Measurements from ENCODE around the gene YTHDF2. TPM values are rescaled to one million over a fixed set of nuclear protein-coding genes. Genes with fewer than 3 reads are reported as not detected.

The YTHDF2 gene
- polyA plus RNA-seq, 1 of the 3 experiments (the other 2 are of a cell fraction), result 45.2 TPM

- TF ChIP-seq NRF1 (IDR thresholded peaks at IDR 0.05; ENCODE audit: low read depth, low read length), result no peak
- TF ChIP-seq SIN3A (IDR thresholded peaks at IDR 0.05; ENCODE audit: borderline replicate concordance, low read depth, low read length), result no peak
- TF ChIP-seq RFX5 (IDR thresholded peaks at IDR 0.05; ENCODE audit: low read length), result no peak
- no peak for TF ChIP-seq RAD21 (IDR thresholded peaks at IDR 0.05; ENCODE audit: low read length)
- TF ChIP-seq GATA2 (CRISPR knock-in tag; IDR thresholded peaks at IDR 0.05), result no peak
- TF ChIP-seq RCOR1 (IDR thresholded peaks at IDR 0.05; ENCODE audit: low read length), result no peak
- TF ChIP-seq NFIC (IDR thresholded peaks at IDR 0.05; ENCODE audit: borderline replicate concordance), result no peak
- TF ChIP-seq TCF12 (IDR thresholded peaks at IDR 0.05), result no peak
- no peak for TF ChIP-seq YY1 (IDR thresholded peaks at IDR 0.05; ENCODE audit: low read depth)
Observed at GRCh38 chr1:28703629-28704028, 33.1 kb upstream of the YTHDF2 start (continued).

DNA sequence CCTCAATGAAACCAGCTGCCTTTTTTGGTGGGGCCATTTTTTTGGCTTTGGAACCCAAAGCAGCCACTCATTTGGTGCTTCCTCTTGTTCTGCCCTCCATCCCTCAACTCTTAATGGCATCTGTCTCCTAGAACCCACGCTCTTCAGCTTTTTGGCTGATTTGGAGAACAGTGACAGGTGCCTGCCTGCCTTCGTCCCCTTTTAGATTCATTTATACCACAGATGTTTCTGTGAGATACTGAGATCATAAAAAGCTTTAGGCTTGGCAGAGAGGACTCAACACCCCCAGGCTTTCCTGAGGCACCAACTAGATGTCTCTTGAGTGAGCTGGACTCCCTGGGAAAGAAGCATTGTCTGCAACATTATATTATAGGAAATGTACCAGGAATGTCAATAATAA lies 20.4 kb upstream of the YTHDF2 start:
- no peak overlapping the region for H3K27ac ChIP-seq (ENCODE audit: low read depth in 2 of 2, low read length in 1 of 2)
- H3K9me3 ChIP-seq, result no peaks in the 10 kb centered on the region
- H3K36me3 ChIP-seq (replicated peaks in 1 of 2; ENCODE audit: control insufficient read depth in 1 of 2, insufficient read depth in 2 of 2, low read length in 1 of 2), result peaks cover 5 to 19% of the 10 kb centered on the region in 2 experiments
- no peak overlapping the region for H3K9ac ChIP-seq
- H3K27me3 ChIP-seq (ENCODE audit: insufficient read depth), result no peaks in the 10 kb centered on the region
- H3F3A ChIP-seq (replicated peaks; ENCODE audit: insufficient read depth), result peaks cover 7% of the 10 kb centered on the region
- DNase-seq, result no peak
- H3K9me2 ChIP-seq, result no peaks in the 10 kb centered on the region
- ChIA-PET CTCF (interaction anchor here (1.3 to 3.3 kb wide), 2 partner anchors 15 to 20 kb away, joined by 3 to 15 read pairs; partner anchors contain the start of gene YTHDF2), POLR2A (no interaction called here)
- no peak overlapping the region for H3K4me3 ChIP-seq (ENCODE audit: low read depth in 2 of 2, low read length in 1 of 2)
- no peaks in the 10 kb centered on the region for H4K20me1 ChIP-seq (ENCODE audit: insufficient read depth)
- H3K4me1 ChIP-seq (ENCODE audit: control insufficient read depth in 1 of 2, insufficient read depth in 2 of 2, low read depth in 1 of 2, low read length in 1 of 2), result peaks cover 3 to 6% of the 10 kb centered on the region in 2 experiments; a peak in 3 of 4 replicates
- H3K79me2 ChIP-seq (ENCODE audit: insufficient read depth), result no peaks in the 10 kb centered on the region
- 98% methylated on average over 2 of the region's 2 CpGs for WGBS (ENCODE audit: low lambda C conversion rate)
- H3K4me2 ChIP-seq, result no peak overlapping the region
- TF ChIP-seq RFX5 (IDR thresholded peaks at IDR 0.05; ENCODE audit: low read length) (no peak), TAF1 (IDR thresholded peaks at IDR 0.05; ENCODE audit: borderline replicate concordance, low read depth, low read length) (no peak), ZBTB33 (IDR thresholded peaks at IDR 0.05; ENCODE audit: borderline replicate concordance, low read depth) (no peak), FOSL2 (IDR thresholded peaks at IDR 0.05; ENCODE audit: borderline replicate concordance, low read depth) (no peak), USF1 (IDR thresholded peaks at IDR 0.05; ENCODE audit: borderline replicate concordance, low read depth) (no peak), SIN3A (IDR thresholded peaks at IDR 0.05; ENCODE audit: borderline replicate concordance, low read depth, low read length) (no peak), FOXM1 (IDR thresholded peaks at IDR 0.05; ENCODE audit: low read depth) (no peak), SMC3 (IDR thresholded peaks at IDR 0.05; ENCODE audit: low read depth, low read length) (no peak), EZH2phosphoT487 (IDR thresholded peaks at IDR 0.05; ENCODE audit: borderline replicate concordance, low read depth) (no peak), RXRA (IDR thresholded peaks at IDR 0.05; ENCODE audit: borderline replicate concordance, low read depth) (no peak), TCF12 (IDR thresholded peaks at IDR 0.05) (no peak), RAD21 (IDR thresholded peaks at IDR 0.05; ENCODE audit: low read length) (no peak), CTCF (IDR thresholded peaks at IDR 0.05) (no peak)
- TF ChIP-seq, protein P1, sequence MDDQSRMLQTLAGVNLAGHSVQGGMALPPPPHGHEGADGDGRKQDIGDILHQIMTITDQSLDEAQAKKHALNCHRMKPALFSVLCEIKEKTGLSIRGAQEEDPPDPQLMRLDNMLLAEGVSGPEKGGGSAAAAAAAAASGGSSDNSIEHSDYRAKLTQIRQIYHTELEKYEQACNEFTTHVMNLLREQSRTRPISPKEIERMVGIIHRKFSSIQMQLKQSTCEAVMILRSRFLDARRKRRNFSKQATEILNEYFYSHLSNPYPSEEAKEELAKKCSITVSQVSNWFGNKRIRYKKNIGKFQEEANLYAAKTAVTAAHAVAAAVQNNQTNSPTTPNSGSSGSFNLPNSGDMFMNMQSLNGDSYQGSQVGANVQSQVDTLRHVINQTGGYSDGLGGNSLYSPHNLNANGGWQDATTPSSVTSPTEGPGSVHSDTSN (IDR thresholded peaks at IDR 0.05), result no peak
- TF ChIP-seq, protein P2, sequence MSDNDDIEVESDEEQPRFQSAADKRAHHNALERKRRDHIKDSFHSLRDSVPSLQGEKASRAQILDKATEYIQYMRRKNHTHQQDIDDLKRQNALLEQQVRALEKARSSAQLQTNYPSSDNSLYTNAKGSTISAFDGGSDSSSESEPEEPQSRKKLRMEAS (IDR thresholded peaks at IDR 0.05; ENCODE audit: low read depth), result no peak
- no peak overlapping the region for H2AFZ ChIP-seq (ENCODE audit: low read depth)

Measured in SK-N-SH (cell line).